Natural killer cell (primary cell): Measurements from ENCODE around the gene DYNC2LI1. TPM values are rescaled to one million over a fixed set of nuclear protein-coding genes. Genes with fewer than 3 reads are reported as not detected.

ENCODE experiments used
- ATAC-seq, 3 donors: fragments of 150-1000 bp in 2 of 3; fragments of 200-7000 bp in 1 of 3; cut with Tn5 transposase; 1 replicate in 1 of 3; 2 replicates in 2 of 3; pipeline ENCODE4 v1.10.0; 2021; ENCODE audit warnings: mild to moderate bottlenecking in 2 of 3, moderate library complexity in 2 of 3
- DNase-seq, 2 donors: peaks; one replicate each; pipeline versions ENCODE4 v3.0.0 to v3.0.0-alpha.2; 2013 to 2021; ENCODE audit warnings: mixed read lengths in 1 of 2
- H3K27ac ChIP-seq: one replicate; pipeline ENCODE4 v1.5.1; 2013; ENCODE audit warnings: mild to moderate bottlenecking, low read length
- H3K27me3 ChIP-seq: one replicate; pipeline ENCODE4 v1.6.1; 2013; ENCODE audit warnings: low read length; ENCODE audit not compliant: control insufficient read depth, insufficient read depth
- H3K36me3 ChIP-seq: one replicate; pipeline ENCODE4 v1.6.1; 2013; ENCODE audit warnings: low read length; ENCODE audit not compliant: control insufficient read depth, insufficient read depth
- H3K4me1 ChIP-seq: one replicate; pipeline ENCODE4 v1.6.1; 2013; ENCODE audit warnings: low read length; ENCODE audit not compliant: control insufficient read depth, insufficient read depth
- H3K4me3 ChIP-seq: one replicate; pipeline ENCODE4 v1.5.1; 2013; ENCODE audit warnings: low read length
- H3K9me3 ChIP-seq: one replicate; pipeline ENCODE4 v1.6.1; 2013; ENCODE audit warnings: low read length; ENCODE audit not compliant: control insufficient read depth, insufficient read depth
- H3K27ac Mint-ChIP-seq, 2 donors: one replicate each; pipeline ENCODE4 v1.8.0; 2022; ENCODE audit warnings: mild to moderate bottlenecking in 2 of 2, mixed read lengths in 2 of 2, moderate library complexity in 1 of 2
- H3K27me3 Mint-ChIP-seq, 2 donors: one replicate each; pipeline ENCODE4 v1.8.0; 2022; ENCODE audit warnings: low read depth in 2 of 2, mixed read lengths in 2 of 2
- H3K36me3 Mint-ChIP-seq: one replicate; pipeline ENCODE4 v1.8.0; 2022; ENCODE audit warnings: mixed read lengths
- H3K4me1 Mint-ChIP-seq, 2 donors: one replicate each; pipeline ENCODE4 v1.8.0; 2022; ENCODE audit warnings: mixed read lengths in 2 of 2
- H3K4me3 Mint-ChIP-seq: one replicate; pipeline ENCODE4 v1.8.0; 2022; ENCODE audit warnings: mild to moderate bottlenecking, moderate library complexity, mixed read lengths
- H3K9me3 Mint-ChIP-seq, 2 donors: one replicate each; pipeline ENCODE4 v1.8.0; 2022; ENCODE audit warnings: mixed read lengths in 2 of 2
- CTCF ChIP-seq: fragments of 200-600 bp; IDR thresholded peaks from one replicate; pipeline ENCODE4 v1.8.0; 2022; ENCODE audit warnings: antibody characterized with exemption
- WGBS: methylation state at CpG from one replicate; pipeline ENCODE4 v1.1.7; 2013; ENCODE audit warnings: missing lambda C conversion rate; ENCODE audit not compliant: insufficient coverage; 5-methylcytosine and 5-hydroxymethylcytosine counted together
- intact Hi-C: fragments of 100-400 bp; cut with micrococcal nuclease; formaldehyde crosslinking; loops from one replicate; pipeline ENCODE4 v1.14.2; 2022
- total RNA-seq, 4 donors: library from RNA; stranded (reverse); fragments of 120-200 nt in 1 of 4; gene quantifications; one replicate each; pipeline versions ENCODE4 v1.2.3 to v1.2.4, GENCODE V29; 2013 to 2022

DYNC2LI1 gene
- total RNA-seq, 3 donors from 2014 or later (not counting 1 experiment from before 2014, with no cell fraction given) = 2.1 to 4.5 (median 3.2) TPM

GRCh38 chr2:43787895-43788294, 14.1 kb downstream of the DYNC2LI1 start:
- Histone ChIP-seq H3K9me3 (no peaks in the 10 kb centered on the region), H3K4me3 (no peak overlapping the region), H3K4me1 (no peaks in the 10 kb centered on the region), H3K27ac (no peak overlapping the region), H3K36me3 (no peaks in the 10 kb centered on the region), H3K27me3 (no peaks in the 10 kb centered on the region)
- DNase-seq = no peak
- no peaks in the 10 kb centered on the region for H3K9me3 Mint-ChIP-seq
- H3K27me3 Mint-ChIP-seq = no peaks in the 10 kb centered on the region
- intact Hi-C loops = no loop called here
- no peak overlapping the region for H3K27ac Mint-ChIP-seq
- ATAC-seq = no peak
- H3K36me3 Mint-ChIP-seq = no peaks in the 10 kb centered on the region
- H3K4me1 Mint-ChIP-seq = no peaks in the 10 kb centered on the region
- no peak overlapping the region for H3K4me3 Mint-ChIP-seq
- TF ChIP-seq CTCF = no peak

DNA sequence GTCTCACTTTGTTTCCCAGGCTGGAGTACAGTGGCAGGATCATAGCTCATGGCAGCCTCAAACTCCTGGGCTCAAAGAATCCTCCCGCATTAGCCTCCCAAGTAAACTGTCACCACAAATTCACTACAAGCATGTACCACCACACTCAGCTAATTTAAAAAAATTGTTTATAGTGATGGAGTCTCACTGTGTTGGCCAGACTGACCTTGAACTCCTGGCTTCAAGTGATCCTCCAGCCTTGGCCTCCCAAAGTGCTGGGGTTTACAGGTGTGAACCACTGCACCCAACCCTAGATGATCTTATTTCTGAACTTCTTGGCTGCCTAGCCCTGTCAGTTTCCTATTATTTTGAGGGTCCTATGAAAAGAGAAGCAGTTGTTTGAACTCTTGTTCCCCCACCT, 14.8 kb downstream of the DYNC2LI1 start:
- no peaks in the 10 kb centered on the region for H3K27me3 Mint-ChIP-seq
- H3K36me3 Mint-ChIP-seq = no peaks in the 10 kb centered on the region
- intact Hi-C loops = no loop called here
- Histone ChIP-seq H3K9me3 (no peaks in the 10 kb centered on the region), H3K4me1 (no peaks in the 10 kb centered on the region), H3K36me3 (no peaks in the 10 kb centered on the region), H3K27me3 (no peaks in the 10 kb centered on the region), H3K27ac (no peak overlapping the region), H3K4me3 (no peak overlapping the region)
- no peak for TF ChIP-seq CTCF
- no peak overlapping the region for H3K27ac Mint-ChIP-seq
- no peaks in the 10 kb centered on the region for H3K4me1 Mint-ChIP-seq
- no peak for DNase-seq
- no CpG with 5 or more reads among the region's 1 CpG for WGBS
- no peaks in the 10 kb centered on the region for H3K9me3 Mint-ChIP-seq
- H3K4me3 Mint-ChIP-seq = no peak overlapping the region
- ATAC-seq = no peak

GRCh38 chr2:43790147-43790546, 16.3 kb downstream of the DYNC2LI1 start:
- no peak for TF ChIP-seq CTCF
- no peaks in the 10 kb centered on the region for H3K9me3 ChIP-seq
- H3K4me3 ChIP-seq = no peak overlapping the region
- 95% methylated on average over 3 of the region's 5 CpGs for WGBS
- H3K27me3 ChIP-seq = no peaks in the 10 kb centered on the region
- DNase-seq = no peak
- Mint-ChIP-seq H3K9me3 (no peaks in the 10 kb centered on the region), H3K27ac (no peak overlapping the region), H3K4me3 (no peak overlapping the region), H3K4me1 (no peaks in the 10 kb centered on the region), H3K36me3 (no peaks in the 10 kb centered on the region), H3K27me3 (no peaks in the 10 kb centered on the region)
- H3K36me3 ChIP-seq = no peaks in the 10 kb centered on the region
- intact Hi-C loops = no loop called here
- H3K4me1 ChIP-seq = no peaks in the 10 kb centered on the region
- no peak overlapping the region for H3K27ac ChIP-seq
- no peak for ATAC-seq

- Mint-ChIP-seq H3K9me3 (no peaks in the 10 kb centered on the region), H3K4me1 (no peaks in the 10 kb centered on the region), H3K4me3 (no peak overlapping the region), H3K36me3 (no peaks in the 10 kb centered on the region), H3K27ac (no peak overlapping the region), H3K27me3 (no peaks in the 10 kb centered on the region)
- ATAC-seq = no peak
- 93% methylated on average over 1 of the region's 2 CpGs for WGBS
- Histone ChIP-seq H3K27ac (no peak overlapping the region), H3K4me1 (no peaks in the 10 kb centered on the region), H3K4me3 (no peak overlapping the region), H3K9me3 (no peaks in the 10 kb centered on the region), H3K36me3 (no peaks in the 10 kb centered on the region), H3K27me3 (no peaks in the 10 kb centered on the region)
- intact Hi-C loops = no loop called here
- TF ChIP-seq CTCF = no peak
- DNase-seq = no peak
These were observed 17.4 kb downstream of the DYNC2LI1 start for GRCh38 chr2:43791035-43791765.
